Measurements from ENCODE around the gene HDAC9. TPM values are rescaled to one million over a fixed set of nuclear protein-coding genes. Genes with fewer than 3 reads are reported as not detected.
A peak's percentile ranks its signal among the peaks of the same experiment; 100 is the strongest.

Gene HDAC9
- total RNA-seq, 1 experiment from 2014 or later, result 159 TPM

DNA sequence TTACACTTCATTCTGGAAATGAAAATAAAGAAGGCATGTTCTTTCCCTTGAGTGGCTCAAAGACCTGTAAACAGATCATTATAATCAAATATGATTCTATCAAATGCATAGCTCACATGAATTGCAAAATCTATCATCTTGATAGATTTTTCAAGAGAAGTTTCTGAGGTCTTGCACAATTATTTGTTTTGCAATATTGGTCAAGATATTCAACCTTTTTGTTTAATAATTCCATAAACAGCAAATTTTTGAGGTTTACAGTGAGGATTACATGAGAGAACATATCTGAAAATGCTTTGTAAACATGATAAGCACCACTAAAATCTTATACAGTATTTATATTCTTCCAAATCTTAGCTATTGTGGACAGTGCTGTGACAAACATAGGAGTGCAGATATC lies 160.8 kb downstream of the HDAC9 start:
- H3K36me3 Mint-ChIP-seq (ENCODE audit: insufficient read depth, unreplicated experiment), result peaks cover 17% of the 10 kb centered on the region
- H3K4me3 Mint-ChIP-seq (ENCODE audit: low read depth, unreplicated experiment), result no peak overlapping the region
- DNase-seq, result no peak
- H3K4me1 Mint-ChIP-seq (ENCODE audit: low read depth, unreplicated experiment), result no peaks in the 10 kb centered on the region
- TF ChIP-seq, protein P1, sequence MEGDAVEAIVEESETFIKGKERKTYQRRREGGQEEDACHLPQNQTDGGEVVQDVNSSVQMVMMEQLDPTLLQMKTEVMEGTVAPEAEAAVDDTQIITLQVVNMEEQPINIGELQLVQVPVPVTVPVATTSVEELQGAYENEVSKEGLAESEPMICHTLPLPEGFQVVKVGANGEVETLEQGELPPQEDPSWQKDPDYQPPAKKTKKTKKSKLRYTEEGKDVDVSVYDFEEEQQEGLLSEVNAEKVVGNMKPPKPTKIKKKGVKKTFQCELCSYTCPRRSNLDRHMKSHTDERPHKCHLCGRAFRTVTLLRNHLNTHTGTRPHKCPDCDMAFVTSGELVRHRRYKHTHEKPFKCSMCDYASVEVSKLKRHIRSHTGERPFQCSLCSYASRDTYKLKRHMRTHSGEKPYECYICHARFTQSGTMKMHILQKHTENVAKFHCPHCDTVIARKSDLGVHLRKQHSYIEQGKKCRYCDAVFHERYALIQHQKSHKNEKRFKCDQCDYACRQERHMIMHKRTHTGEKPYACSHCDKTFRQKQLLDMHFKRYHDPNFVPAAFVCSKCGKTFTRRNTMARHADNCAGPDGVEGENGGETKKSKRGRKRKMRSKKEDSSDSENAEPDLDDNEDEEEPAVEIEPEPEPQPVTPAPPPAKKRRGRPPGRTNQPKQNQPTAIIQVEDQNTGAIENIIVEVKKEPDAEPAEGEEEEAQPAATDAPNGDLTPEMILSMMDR (IDR thresholded peaks at IDR 0.05; ENCODE audit: unreplicated experiment), result no peak
- no TSS peak for BruUV-seq (replicated peaks)
- no peaks in the 10 kb centered on the region for H3K9me3 Mint-ChIP-seq (ENCODE audit: low read depth, unreplicated experiment)
- H3K27ac Mint-ChIP-seq (ENCODE audit: unreplicated experiment), result no peak overlapping the region
- no peaks in the 10 kb centered on the region for H3K27me3 Mint-ChIP-seq (ENCODE audit: unreplicated experiment)
- CTCF ChIA-PET, result interaction anchor here (0.6 to 1.8 kb wide), 3 partner anchors 9 to 286 kb away, joined by 3 to 8 read pairs (median 6); no protein-coding TSS in a partner anchor
- intact Hi-C loops (cut with micrococcal nuclease; ENCODE audit: unreplicated experiment), result no loop called here

DNA sequence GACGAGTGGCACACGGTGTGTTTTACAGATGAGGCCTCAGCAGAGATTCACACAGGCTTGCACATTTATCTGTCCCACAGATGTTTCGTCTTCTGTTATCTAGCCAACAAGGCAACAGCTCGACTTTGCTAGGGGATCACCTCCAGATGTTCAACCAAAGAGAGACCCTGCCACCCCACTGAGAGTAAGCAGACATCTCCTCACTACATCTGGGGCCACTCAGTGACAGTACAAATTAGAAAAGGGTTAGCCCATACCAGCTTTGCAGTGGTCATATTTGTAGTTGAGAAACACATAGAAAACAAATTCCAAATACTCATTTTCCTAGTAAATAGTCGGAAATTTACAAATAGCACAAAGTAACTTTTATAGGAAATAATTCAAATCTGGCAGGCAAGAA lies 164.2 kb downstream of the HDAC9 start:
- H3K27me3 Mint-ChIP-seq (ENCODE audit: unreplicated experiment), result no peaks in the 10 kb centered on the region
- peaks cover 9% of the 10 kb centered on the region for H3K36me3 Mint-ChIP-seq (ENCODE audit: insufficient read depth, unreplicated experiment)
- TF ChIP-seq, protein P1 (IDR thresholded peaks at IDR 0.05; ENCODE audit: unreplicated experiment), result no peak
- H3K4me1 Mint-ChIP-seq (ENCODE audit: low read depth, unreplicated experiment), result no peaks in the 10 kb centered on the region
- H3K4me3 Mint-ChIP-seq (ENCODE audit: low read depth, unreplicated experiment), result no peak overlapping the region
- CTCF ChIA-PET, result no interaction called here
- no peaks in the 10 kb centered on the region for H3K9me3 Mint-ChIP-seq (ENCODE audit: low read depth, unreplicated experiment)
- BruUV-seq (replicated peaks), result no TSS peak
- no peak overlapping the region for H3K27ac Mint-ChIP-seq (ENCODE audit: unreplicated experiment)
- DNase-seq, result no peak
- intact Hi-C loops (cut with micrococcal nuclease; ENCODE audit: unreplicated experiment), result no loop called here

DNA sequence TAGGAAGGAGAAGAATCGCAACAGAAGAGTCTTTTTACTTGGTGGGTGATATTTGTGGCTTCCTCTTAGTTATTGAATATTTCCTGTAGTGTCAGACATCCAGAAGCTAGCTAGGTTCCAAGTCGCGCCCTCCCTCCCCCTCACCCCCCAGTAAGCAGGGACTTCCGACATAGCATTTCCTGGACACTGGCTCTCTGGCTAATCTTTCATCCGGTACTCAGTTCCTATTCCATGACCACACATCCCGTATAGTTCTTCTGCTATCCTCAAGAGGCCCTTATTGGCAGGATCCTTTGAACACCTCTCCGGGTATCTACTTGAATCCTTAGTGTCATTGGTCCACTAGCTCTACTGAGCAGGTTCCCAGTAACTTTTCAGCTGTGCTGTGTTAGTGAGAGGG lies 167.8 kb downstream of the HDAC9 start:
- Mint-ChIP-seq H3K36me3 (ENCODE audit: insufficient read depth, unreplicated experiment) (peaks cover 6% of the 10 kb centered on the region), H3K27me3 (ENCODE audit: unreplicated experiment) (no peaks in the 10 kb centered on the region), H3K4me1 (ENCODE audit: low read depth, unreplicated experiment) (peaks cover 10% of the 10 kb centered on the region), H3K9me3 (ENCODE audit: low read depth, unreplicated experiment) (no peaks in the 10 kb centered on the region), H3K4me3 (ENCODE audit: low read depth, unreplicated experiment) (no peak overlapping the region), H3K27ac (ENCODE audit: unreplicated experiment) (no peak overlapping the region)
- intact Hi-C loops (cut with micrococcal nuclease; ENCODE audit: unreplicated experiment), result no loop called here
- TF ChIP-seq, protein P1 (IDR thresholded peaks at IDR 0.05; ENCODE audit: unreplicated experiment), result no peak
- BruUV-seq (replicated peaks), result no TSS peak
- CTCF ChIA-PET, result interaction anchor here (0.7 kb wide), 1 partner anchor 67 kb away, joined by 3 read pairs; no protein-coding TSS in a partner anchor
- no peak for DNase-seq

DNA sequence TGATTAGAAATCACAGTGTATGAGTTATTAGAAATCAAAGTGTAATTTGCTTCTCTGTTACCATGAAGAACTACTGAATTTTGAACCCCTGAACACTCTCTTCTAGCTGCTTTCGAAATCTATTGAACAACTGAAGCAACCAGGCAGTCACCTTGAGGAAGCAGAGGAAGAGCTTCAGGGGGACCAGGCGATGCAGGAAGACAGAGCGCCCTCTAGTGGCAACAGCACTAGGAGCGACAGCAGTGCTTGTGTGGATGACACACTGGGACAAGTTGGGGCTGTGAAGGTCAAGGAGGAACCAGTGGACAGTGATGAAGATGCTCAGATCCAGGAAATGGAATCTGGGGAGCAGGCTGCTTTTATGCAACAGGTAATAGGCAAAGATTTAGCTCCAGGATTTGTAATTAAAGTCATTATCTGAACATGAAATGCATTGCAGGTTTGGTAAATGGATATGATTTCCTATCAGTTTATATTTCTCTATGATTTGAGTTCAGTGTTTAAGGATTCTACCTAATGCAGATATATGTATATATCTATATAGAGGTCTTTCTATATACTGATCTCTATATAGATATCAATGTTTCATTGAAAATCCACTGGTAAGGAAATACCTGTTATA lies 170.7 kb downstream of the HDAC9 start:
- CTCF ChIA-PET, result interaction anchor here (0.5 to 1.1 kb wide), 7 partner anchors 10 to 959 kb away, joined by 4 to 23 read pairs (median 4); no protein-coding TSS in a partner anchor

More for the DNA sequence above, 170.7 kb downstream of the HDAC9 start:
- peak; percentile 85 for DNase-seq
- H3K4me3 Mint-ChIP-seq (ENCODE audit: low read depth, unreplicated experiment), result no peak overlapping the region
- peaks cover 11% of the 10 kb centered on the region for H3K36me3 Mint-ChIP-seq (ENCODE audit: insufficient read depth, unreplicated experiment)
- H3K4me1 Mint-ChIP-seq (ENCODE audit: low read depth, unreplicated experiment), result peaks cover 10% of the 10 kb centered on the region
- BruUV-seq (replicated peaks), result no TSS peak
- intact Hi-C loops (cut with micrococcal nuclease; ENCODE audit: unreplicated experiment), result no loop called here
- peak overlapping the region; percentile 13 for H3K27ac Mint-ChIP-seq (ENCODE audit: unreplicated experiment)
- H3K9me3 Mint-ChIP-seq (ENCODE audit: low read depth, unreplicated experiment), result no peaks in the 10 kb centered on the region
- TF ChIP-seq, protein P1 (IDR thresholded peaks at IDR 0.05; ENCODE audit: unreplicated experiment), result peak; percentile 98
- no peaks in the 10 kb centered on the region for H3K27me3 Mint-ChIP-seq (ENCODE audit: unreplicated experiment)

Measured in Calu3 (cell line).